Hematopoietic multipotent progenitor cell treated with erythropoietin and hydrocortisone succinate and interleukin-3 and kit ligand, for 6 days (in vitro differentiated cells): ENCODE results near the gene VSIR.

Experiments used
- DNase-seq: peaks from one replicate; pipeline ENCODE4 v3.0.0-alpha.2; 2015

VSIR gene

GRCh38 chr10:71711052-71711623, 62.2 kb downstream of the VSIR start:
- no peak for DNase-seq

- DNase-seq: no peak
These were observed 62.8 kb downstream of the VSIR start for GRCh38 chr10:71710519-71710918.

GRCh38 chr10:71708897-71709882, 64.1 kb downstream of the VSIR start:
- no peak for DNase-seq

GRCh38 chr10:71708301-71708703, 65.0 kb downstream of the VSIR start:
- peak; percentile 69 for DNase-seq

- DNase-seq: no peak
These were observed 66.0 kb downstream of the VSIR start for GRCh38 chr10:71707240-71707789.

GRCh38 chr10:71706216-71707121, 66.9 kb downstream of the VSIR start:
- no peak for DNase-seq

- DNase-seq: no peak
These were observed 67.7 kb downstream of the VSIR start for GRCh38 chr10:71705582-71705981.

- no peak for DNase-seq
These were observed 68.5 kb downstream of the VSIR start for GRCh38 chr10:71704816-71705215.

GRCh38 chr10:71703577-71703976, 69.7 kb downstream of the VSIR start:
- DNase-seq: no peak

GRCh38 chr10:71701496-71702132, 71.7 kb downstream of the VSIR start:
- no peak for DNase-seq

- DNase-seq: no peak
These were observed 72.5 kb downstream of the VSIR start for GRCh38 chr10:71700731-71701368.

GRCh38 chr10:71698737-71699136, 74.6 kb downstream of the VSIR start:
- DNase-seq: no peak

GRCh38 chr10:71697938-71698709, 75.2 kb downstream of the VSIR start:
- no peak for DNase-seq
